GM10248 (cell line): ENCODE results near the gene FAM181A.

ENCODE experiments used
- CTCF ChIA-PET: fragments of 300-600 bp; sonication (Branson Sonifier 250); formaldehyde crosslinking; extraction: SDS; loops from one replicate; lab custom pipeline; 2021; ENCODE audit warnings: antibody characterized with exemption; lab: Yijun Ruan, JAX
- POLR2A ChIA-PET: fragments of 350-650 bp; sonication (Branson Sonifier 250); formaldehyde crosslinking; extraction: SDS; loops from one replicate; lab custom pipeline; 2020; ENCODE audit warnings: antibody characterized with exemption; lab: Yijun Ruan, JAX
- DNase-seq: peaks from one replicate; pipeline ENCODE4 v3.0.0; 2012; ENCODE audit errors: extremely low spot score
- CTCF ChIP-seq: IDR thresholded peaks from 2 replicates; pipeline ENCODE4 v1.5.1; 2012; ENCODE audit warnings: mild to moderate bottlenecking, low read depth; ENCODE audit errors: extremely low read depth, missing control alignments, control extremely low read depth

FAM181A gene

GRCh38 chr14:93950948-93951634 is 23.9 kb downstream of the FAM181A start:
- DNase-seq: no peak
- no peak for TF ChIP-seq CTCF
- ChIA-PET CTCF (interaction anchor here (1.4 to 24.2 kb wide), 6 partner anchors 12 to 85 kb away, joined by 3 to 664 read pairs (median 32); partner anchors contain the start of genes ASB2 and CCDC197), POLR2A (interaction anchor here (0.5 to 0.9 kb wide), 2 partner anchors 11 to 780 kb away, joined by 3 read pairs; no protein-coding TSS in a partner anchor)

GRCh38 chr14:93951635-93952540 is 24.7 kb downstream of the FAM181A start:
- POLR2A ChIA-PET: interaction anchor here (0.5 to 1.6 kb wide), 3 partner anchors 10 to 781 kb away, joined by 3 to 5 read pairs (median 3); no protein-coding TSS in a partner anchor
- CTCF ChIA-PET: interaction anchor here (1.4 to 24.2 kb wide), 7 partner anchors 12 to 84 kb away, joined by 3 to 664 read pairs (median 10); partner anchors contain the start of genes ASB2 and CCDC197
- DNase-seq: no peak
- TF ChIP-seq CTCF: no peak

GRCh38 chr14:93952829-93953228 is 25.7 kb downstream of the FAM181A start:
- ChIA-PET POLR2A (interaction anchor here (1.6 kb wide), 1 partner anchor 21 kb away, joined by 5 read pairs; no protein-coding TSS in a partner anchor), CTCF (interaction anchor here (1.4 to 24.2 kb wide), 7 partner anchors 8 to 83 kb away, joined by 3 to 664 read pairs (median 10); partner anchors contain the start of genes ASB2 and CCDC197)
- TF ChIP-seq CTCF: no peak
- no peak for DNase-seq

GRCh38 chr14:93953263-93953662 is 26.1 kb downstream of the FAM181A start:
- peak; percentile 37 for TF ChIP-seq CTCF
- POLR2A ChIA-PET: interaction anchor here (1.6 kb wide), 1 partner anchor 21 kb away, joined by 5 read pairs; no protein-coding TSS in a partner anchor

GRCh38 chr14:93953739-93954515 is 26.8 kb downstream of the FAM181A start:
- ChIA-PET POLR2A (interaction anchor here (1.6 kb wide), 1 partner anchor 20 kb away, joined by 5 read pairs; no protein-coding TSS in a partner anchor), CTCF (interaction anchor here (1.4 to 24.2 kb wide), 7 partner anchors 9 to 44 kb away, joined by 3 to 664 read pairs (median 10); partner anchors contain the start of genes ASB2 and CCDC197)
- TF ChIP-seq CTCF: no peak
- DNase-seq: no peak

More at GRCh38 chr14:93953263-93953662, 26.1 kb downstream of the FAM181A start:
- CTCF ChIA-PET: interaction anchor here (1.4 to 24.2 kb wide), 6 partner anchors 9 to 45 kb away, joined by 3 to 664 read pairs (median 32); partner anchors contain the start of genes ASB2 and CCDC197
- no peak for DNase-seq
